PFSK-1 (cell line): Measurements from ENCODE around the gene GGA1.

ENCODE experiments used
- FOXP2 ChIP-seq: optimal IDR thresholded peaks from 2 replicates; pipeline ENCODE3; 2011; ENCODE audit warnings: borderline replicate concordance, control low read depth, inconsistent platforms; ENCODE audit not compliant: insufficient read depth; ENCODE audit errors: extremely low read length, extremely low read depth
- POLR2AphosphoS5 ChIP-seq: IDR thresholded peaks from 2 replicates; pipeline ENCODE4 v1.6.1; 2012; ENCODE audit warnings: low read depth, mild to moderate bottlenecking, control low read depth, low read length, moderate library complexity
- REST ChIP-seq, 2 experiments: IDR thresholded peaks; 2 replicates each; pipeline versions ENCODE4 v1.6.1 to v1.8.0; 2011 to 2012; ENCODE audit warnings: low read depth in 2 of 2, low read length in 2 of 2, control low read depth in 1 of 2, inconsistent platforms in 1 of 2, mild to moderate bottlenecking in 1 of 2, moderate library complexity in 1 of 2; ENCODE audit not compliant: insufficient read depth in 1 of 2
- SIN3A ChIP-seq: IDR thresholded peaks from 2 replicates; pipeline ENCODE4 v1.6.1; 2012; ENCODE audit warnings: mild to moderate bottlenecking, low read length, moderate library complexity, borderline replicate concordance; ENCODE audit not compliant: insufficient read depth
- TAF1 ChIP-seq: IDR thresholded peaks from 2 replicates; pipeline ENCODE4 v1.6.1; 2012; ENCODE audit warnings: low read length, control low read depth, borderline replicate concordance; ENCODE audit not compliant: insufficient read depth

The GGA1 gene

GRCh38 chr22:37569009-37569920 is 39.4 kb upstream of the GGA1 start:
- no peak for TF ChIP-seq TAF1
- no peak for TF ChIP-seq POLR2AphosphoS5
- no peak for TF ChIP-seq FOXP2
- TF ChIP-seq SIN3A = no peak

GRCh38 chr22:37569921-37570660 is 38.5 kb upstream of the GGA1 start:
- TF ChIP-seq FOXP2 = no peak
- TF ChIP-seq POLR2AphosphoS5 = no peak
- no peak for TF ChIP-seq TAF1
- TF ChIP-seq REST (IDR thresholded peaks at IDR 0.05; ENCODE audit: insufficient read depth in 1 of 2, low read depth in 2 of 2, low read length in 2 of 2) = no peak
- TF ChIP-seq SIN3A = no peak

- TF ChIP-seq SIN3A = no peak
- no peak for TF ChIP-seq POLR2AphosphoS5
- TF ChIP-seq TAF1 = no peak
- TF ChIP-seq REST (IDR thresholded peaks at IDR 0.05; ENCODE audit: insufficient read depth in 1 of 2, low read depth in 2 of 2, low read length in 2 of 2) = no peak
- TF ChIP-seq FOXP2 = no peak
Measured at GRCh38 chr22:37570661-37570976, 38.0 kb upstream of the GGA1 start.

GRCh38 chr22:37571258-37571991 is 37.2 kb upstream of the GGA1 start:
- TF ChIP-seq SIN3A = no peak
- TF ChIP-seq POLR2AphosphoS5 = no peak
- TF ChIP-seq REST (IDR thresholded peaks at IDR 0.05; ENCODE audit: insufficient read depth in 1 of 2, low read depth in 2 of 2, low read length in 2 of 2) = no peak
- TF ChIP-seq FOXP2 = no peak
- no peak for TF ChIP-seq TAF1

- no peak for TF ChIP-seq TAF1
- no peak for TF ChIP-seq POLR2AphosphoS5
- no peak for TF ChIP-seq SIN3A
- no peak for TF ChIP-seq FOXP2
- TF ChIP-seq REST (IDR thresholded peaks at IDR 0.05; ENCODE audit: insufficient read depth in 1 of 2, low read depth in 2 of 2, low read length in 2 of 2) = no peak
Measured at GRCh38 chr22:37571992-37572373, 36.7 kb upstream of the GGA1 start.
